H1 (cell line): ENCODE data around the gene HHAT. TPM values are rescaled to one million over a fixed set of nuclear protein-coding genes. Genes with fewer than 3 reads are reported as not detected.

ENCODE experiments used
- BACH1 ChIP-seq: IDR thresholded peaks from 2 replicates; pipeline ENCODE4 v1.6.1; 2012; ENCODE audit warnings: low read length, improper control_type of control experiment
- CBX5 ChIP-seq: fragments of 300-800, 300-1000 bp; sonication (generic); IDR thresholded peaks from 2 replicates; pipeline ENCODE4 v1.7.1; 2016; ENCODE audit warnings: antibody characterized with exemption, low read length, low read depth
- PHF8 ChIP-seq: fragments of 200-600 bp; sonication (generic); conservative IDR thresholded peaks from 2 replicates; pipeline ENCODE4 v1.7.1; 2012; ENCODE audit warnings: low read depth, mild to moderate bottlenecking, inconsistent platforms, low read length, moderate library complexity
- SIN3A ChIP-seq, 2 experiments: IDR thresholded peaks in 1 of 2; conservative IDR thresholded peaks in 1 of 2; 2 replicates each; pipeline ENCODE4 v1.6.1; 2011 to 2012; ENCODE audit warnings: low read length in 2 of 2, improper control_type of control experiment in 1 of 2, low read depth in 1 of 2, mild to moderate bottlenecking in 1 of 2
- TAF1 ChIP-seq: IDR thresholded peaks from 2 replicates; pipeline ENCODE4 v1.6.1; 2011; ENCODE audit warnings: mild to moderate bottlenecking, low read depth, low read length
- polyA plus RNA-seq, 7 experiments: library from polyadenylated mRNA; depleted of rRNA in 3 of 7; stranded (reverse) in 5 of 7; unstranded in 2 of 7; fragments of >200 nt in 5 of 7; fragments of 200-250 nt in 2 of 7; gene quantifications; 1 replicate in 5 of 7; 2 replicates in 1 of 7; 4 replicates in 1 of 7; pipeline versions ENCODE4 v1.2.1 to v1.2.3, GENCODE V29; 2011 to 2013; ENCODE audit warnings: missing spikeins in 2 of 7, mixed read lengths in 2 of 7
- total RNA-seq: library from RNA; stranded (reverse); fragmentation: NEBNext Ultra II Directional; extraction: Animal tissue kit (Norgen Biotek cat#: 25700); gene quantifications from 2 replicates; pipeline ENCODE4 v1.2.1, GENCODE V29; 2021

HHAT gene
- total and polyA plus RNA-seq, 2 of the 8 experiments (the other 6 are each of a cell fraction or from before 2014, with no cell fraction given), result 0.15 to 0.51 TPM

- no peak for TF ChIP-seq SIN3A (conservative IDR thresholded peaks at IDR 0.05 in 1 of 2, IDR thresholded peaks at IDR 0.05 in 1 of 2; ENCODE audit: low read depth in 1 of 2, low read length in 2 of 2)
- no peak for TF ChIP-seq PHF8
- no peak for TF ChIP-seq CBX5
- TF ChIP-seq BACH1, result no peak
- TF ChIP-seq TAF1, result no peak
Observed at GRCh38 chr1:210625715-210626114, 297.0 kb downstream of the HHAT start (continued).
